Activated CD4-positive, CD25-positive, alpha-beta regulatory T cell treated with anti-CD3 and anti-CD28 coated beads, Interleukin-2, amount 50 U/mL, for 24 hours (primary cell): ENCODE data around the gene PNKD.

Experiments used
- ATAC-seq, 2 donors: fragments of 150-1000 bp; cut with Tn5 transposase; one replicate each; pipeline ENCODE4 v1.10.0; 2021; ENCODE audit warnings: mild to moderate bottlenecking in 1 of 2, moderate library complexity in 1 of 2

The PNKD gene

DNA sequence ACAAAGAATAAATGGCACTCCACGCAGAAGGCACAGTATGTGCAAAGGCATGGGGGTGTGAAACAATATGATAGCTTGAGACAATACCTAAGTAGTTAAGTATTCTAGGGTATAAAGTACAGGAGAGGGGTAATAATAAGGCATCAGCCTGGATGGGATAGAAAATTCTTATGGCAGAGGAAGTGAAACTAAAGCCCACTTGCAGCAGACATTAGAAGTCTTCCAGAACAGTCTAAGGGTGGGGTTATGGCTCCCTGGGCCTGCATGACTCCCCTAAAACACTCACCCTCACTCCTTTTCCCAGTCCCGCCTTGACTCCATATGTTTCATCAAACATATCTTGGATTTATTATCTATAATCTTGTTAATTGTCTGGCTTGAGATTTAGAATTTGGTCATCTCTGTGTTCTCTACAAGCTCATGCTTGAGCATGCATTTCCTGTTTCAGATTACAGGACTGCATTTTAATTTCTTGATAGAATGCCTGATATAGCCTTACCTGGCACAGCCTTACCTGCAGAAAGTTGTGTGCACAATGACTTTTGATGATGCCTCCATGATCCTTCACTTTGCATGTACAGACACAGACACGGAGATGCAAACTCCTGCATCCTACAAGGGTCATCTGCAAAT is 50.5 kb downstream of the PNKD start:
- no peak for ATAC-seq

DNA sequence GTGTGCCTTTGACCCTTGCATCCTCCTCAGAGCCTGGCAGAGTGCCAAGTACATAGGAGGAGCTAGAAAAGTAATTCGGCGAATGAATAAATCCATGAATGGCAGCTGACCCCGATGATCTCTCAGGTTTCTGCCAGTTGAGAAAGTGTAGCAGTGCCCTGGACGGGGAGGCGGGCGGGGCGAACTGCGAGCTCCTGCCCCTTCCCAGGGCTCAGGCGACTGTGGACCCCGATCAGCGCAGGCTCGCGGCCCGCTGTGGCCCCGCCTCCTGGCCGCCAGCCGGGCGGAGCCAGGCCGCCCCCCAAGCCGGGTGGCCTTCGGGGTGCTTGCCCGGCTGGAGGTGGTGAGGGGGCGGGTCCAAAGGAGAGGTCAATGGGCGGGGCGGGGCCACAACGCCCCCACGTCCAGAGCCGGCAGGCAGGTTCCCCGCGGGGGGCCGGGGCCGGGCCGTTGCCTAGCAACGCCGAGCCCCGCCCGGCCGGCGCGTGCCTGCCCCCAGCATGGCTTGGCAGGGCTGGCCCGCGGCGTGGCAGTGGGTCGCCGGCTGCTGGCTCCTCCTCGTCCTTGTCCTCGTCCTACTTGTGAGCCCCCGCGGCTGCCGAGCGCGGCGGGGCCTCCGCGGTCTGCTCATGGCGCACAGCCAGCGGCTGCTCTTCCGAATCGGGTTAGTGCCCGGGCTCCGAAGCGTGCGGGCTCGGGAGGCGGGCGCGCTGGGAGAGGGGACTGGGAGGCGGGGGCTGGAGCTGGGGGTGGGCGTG is 52.6 kb downstream of the PNKD start:
- ATAC-seq: peak; percentile 67 to 78

DNA sequence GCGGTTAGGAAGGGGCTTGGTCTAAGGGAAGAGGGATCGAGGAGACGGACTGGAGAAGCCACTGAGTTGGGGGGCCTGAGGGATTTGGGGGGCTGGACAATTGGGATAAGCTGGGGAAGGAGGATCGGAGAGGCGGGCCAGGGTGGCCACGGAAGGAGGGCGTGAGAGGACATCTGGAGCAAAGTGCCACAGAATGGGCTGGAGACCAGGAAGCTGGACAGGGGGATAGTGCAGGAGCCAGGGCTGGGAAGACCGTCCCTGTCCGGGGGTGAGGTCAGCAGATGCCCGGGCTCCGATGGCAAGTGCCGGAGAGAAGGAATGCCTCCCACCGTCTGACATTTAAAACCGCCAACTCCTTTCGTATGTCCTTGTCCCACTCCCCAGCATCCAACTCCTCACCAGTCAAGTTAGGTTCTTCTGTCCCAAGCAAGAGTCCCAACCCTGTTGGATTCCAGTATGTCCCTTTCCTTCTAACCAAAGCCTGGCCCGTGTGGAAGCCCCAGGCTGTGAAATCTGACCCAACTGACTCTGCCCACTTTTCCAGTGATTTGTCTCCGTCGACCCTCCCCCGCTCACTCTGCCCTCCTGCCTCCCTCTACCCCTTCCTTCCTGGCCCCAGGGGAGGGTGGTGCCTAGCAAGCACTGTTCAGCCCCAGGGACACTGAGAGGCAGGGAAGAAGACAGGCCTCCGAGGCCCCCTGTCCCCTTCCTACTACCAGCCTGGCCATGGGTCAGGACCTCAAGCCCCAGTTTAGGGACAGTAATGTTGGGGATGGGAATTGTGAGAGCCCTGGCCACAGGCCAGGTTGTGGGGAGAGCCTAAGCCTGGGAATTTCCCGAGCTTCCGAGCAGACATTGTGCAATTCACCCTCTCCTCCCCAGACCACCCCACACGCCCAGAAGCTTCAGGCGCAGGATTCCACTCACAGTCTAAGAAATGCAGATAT is 53.5 kb downstream of the PNKD start:
- ATAC-seq: no peak

DNA sequence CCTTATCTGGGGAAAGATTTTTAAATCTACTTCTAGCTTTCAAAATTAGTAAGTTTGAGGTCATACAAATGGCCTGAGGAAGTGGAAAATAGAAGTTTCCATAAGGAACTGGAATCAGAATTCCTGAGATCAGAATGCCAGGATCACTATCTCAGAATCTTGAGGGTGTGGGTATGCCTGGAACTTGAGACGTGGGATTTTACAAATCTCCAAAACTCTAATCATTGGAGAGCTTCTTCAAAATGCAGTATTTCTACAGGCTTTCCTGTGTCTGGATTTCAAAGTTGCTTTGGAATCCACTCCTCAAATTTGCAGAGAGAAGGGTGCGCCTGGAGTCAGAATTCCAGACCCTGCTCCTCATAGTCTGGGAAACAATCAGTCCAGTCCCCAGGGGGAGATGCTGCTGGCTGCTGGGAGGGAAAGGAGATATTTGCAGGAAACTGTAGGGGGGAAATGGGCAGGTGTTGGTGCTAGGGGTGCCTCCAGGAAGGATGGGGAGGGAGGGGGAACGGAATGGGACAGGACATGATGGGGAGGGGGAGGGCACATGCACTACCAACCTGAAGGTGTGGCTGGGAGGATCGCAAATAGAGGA is 55.3 kb downstream of the PNKD start:
- no peak for ATAC-seq

DNA sequence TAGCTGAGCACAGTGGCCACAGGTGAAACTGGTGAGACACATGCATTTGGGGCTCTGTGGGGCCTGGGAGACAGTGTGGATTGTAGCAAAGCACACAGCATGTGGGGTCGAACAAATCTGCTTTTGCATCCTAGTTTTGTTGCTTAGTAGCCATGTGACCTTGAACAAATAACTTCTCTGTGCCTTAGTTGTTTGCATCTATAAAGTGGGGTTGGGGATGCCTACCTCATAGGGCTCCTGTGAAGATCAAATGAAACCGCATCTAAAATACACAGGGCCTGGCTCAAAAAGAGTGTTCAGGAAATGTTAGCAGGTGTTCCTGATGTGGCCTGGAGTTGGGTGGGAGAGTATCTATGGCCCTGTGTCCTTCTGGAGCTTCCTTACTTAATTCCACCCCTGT is 56.0 kb downstream of the PNKD start:
- ATAC-seq: no peak

DNA sequence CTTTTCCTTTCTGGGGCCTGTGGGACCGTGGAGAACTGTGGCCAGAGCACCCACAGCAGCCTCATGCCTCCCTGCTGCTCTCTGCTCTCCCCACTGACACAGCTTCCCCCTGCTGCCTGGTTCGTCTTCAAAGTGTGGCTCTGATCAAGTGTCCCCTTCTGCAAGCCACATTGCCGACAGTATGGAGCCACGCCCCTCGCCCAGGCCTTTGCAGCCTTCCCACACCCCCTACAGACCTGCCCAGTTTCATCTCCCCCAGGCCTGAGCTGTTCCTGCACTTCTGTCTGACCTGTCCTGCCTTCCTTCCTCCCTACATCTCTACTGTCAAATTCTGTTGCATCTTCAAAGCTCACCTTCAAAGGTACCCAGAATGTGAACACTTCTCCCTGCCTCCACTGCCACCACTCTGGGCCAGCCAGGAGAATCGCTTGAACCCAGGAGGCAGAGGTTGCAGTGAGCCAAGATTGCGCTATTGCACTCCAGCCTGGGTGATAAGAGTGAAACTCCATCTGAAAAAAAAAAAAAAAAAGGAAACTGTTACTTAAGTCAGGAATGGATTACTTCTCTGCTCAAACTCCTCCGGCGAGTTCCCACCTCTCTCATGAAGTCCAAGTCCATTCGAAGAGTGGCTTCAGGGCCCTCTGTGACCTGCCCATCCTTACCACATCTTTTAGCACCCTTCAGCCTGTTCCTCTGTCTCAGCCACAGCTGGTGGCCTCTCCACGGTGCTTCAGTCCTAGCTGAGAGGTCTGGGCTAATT is 57.3 kb downstream of the PNKD start:
- ATAC-seq: no peak

DNA sequence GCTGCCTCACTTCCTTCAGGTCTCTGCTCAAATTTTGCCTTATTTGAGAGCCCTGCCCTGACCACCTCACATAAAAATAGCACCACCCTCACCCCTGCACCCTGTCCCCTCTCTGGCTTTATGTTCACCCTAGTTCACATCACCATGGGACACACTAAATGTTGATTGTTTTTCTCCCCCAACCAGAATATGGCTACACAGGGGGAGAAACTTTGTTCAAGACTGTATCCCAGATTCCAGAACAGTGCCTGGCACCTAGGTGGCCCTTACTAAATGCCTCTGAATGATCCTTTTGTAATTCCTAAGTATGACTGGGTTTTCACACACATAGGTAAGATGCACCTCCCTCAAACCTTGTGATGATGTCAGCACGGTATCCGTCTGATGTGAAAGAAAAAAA is 58.0 kb downstream of the PNKD start:
- no peak for ATAC-seq

DNA sequence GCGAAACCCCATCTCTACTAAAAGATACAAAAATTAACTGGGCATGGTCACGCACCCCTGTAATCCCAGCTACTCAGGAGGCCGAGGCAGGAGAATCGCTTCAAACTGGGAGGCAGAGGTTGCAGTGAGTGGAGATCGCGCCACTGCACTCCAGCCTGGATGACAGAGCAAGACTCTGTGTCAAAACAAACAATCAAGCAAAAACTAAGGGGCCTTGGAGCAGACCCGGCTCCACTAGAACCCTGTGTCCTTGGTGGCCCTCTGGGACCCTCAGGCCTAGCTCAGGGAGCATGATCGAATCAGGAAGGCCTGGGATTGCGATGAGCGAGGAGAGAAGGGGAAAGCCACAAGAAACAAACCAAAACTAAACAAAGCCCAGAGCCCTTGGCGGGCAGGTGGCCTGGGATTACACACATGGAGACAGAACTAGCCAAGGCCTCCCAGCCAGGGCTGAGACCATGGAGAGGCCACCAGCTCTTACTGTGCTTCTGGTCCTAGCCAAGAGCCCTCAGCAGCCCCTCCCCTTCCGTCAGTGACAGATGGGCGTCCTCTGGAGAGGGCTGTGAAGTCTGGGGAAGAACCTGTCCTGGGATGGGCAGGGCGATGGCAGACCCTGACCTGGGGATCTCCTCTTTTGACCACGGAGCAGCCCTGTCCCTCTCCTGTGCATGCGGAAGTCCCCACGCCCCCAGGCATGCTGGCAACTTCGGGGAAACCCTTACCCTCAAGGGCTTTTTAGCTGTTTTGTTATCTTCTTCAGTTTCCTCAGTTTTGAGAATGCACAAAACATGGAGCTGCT is 58.9 kb downstream of the PNKD start:
- peak; percentile 30 to 39 for ATAC-seq

DNA sequence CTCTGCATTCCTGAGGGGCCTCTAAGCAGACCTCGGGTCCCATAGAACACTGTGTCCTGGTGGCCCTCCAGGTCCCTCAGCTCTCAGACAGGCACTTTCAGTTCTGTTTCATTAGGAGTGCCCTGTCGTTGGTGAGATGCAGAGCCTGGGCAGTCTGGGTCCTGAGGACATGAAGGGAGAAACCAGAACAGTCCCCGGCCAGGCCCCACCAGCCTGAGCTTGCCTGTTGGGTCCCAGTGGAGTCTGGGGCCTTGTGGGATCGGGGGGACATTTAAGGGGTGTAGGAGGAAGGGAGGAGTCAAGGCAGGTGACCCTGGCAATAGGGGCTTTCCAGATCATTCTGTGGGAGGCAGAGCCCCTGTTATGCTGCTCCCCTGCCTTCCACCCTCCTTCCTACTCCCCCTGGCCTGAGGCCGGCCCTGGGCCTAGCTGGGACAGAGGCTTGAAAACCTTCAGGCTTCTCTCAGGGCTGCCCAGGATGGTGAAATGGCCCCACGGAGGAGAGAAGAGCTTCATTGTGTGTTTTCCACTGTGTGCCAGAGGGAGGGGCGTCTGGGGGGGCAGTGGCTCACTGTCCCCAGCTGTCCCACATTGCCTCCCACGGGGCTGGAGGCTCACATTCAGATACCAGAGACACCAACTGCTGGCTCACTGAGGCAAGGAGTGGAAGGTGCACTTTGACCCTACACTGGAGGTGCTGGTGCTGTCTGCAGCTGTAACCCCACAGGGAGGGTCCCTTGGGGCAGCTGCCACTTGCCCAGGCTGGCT is 59.7 kb downstream of the PNKD start:
- peak; percentile 24 to 33 for ATAC-seq

DNA sequence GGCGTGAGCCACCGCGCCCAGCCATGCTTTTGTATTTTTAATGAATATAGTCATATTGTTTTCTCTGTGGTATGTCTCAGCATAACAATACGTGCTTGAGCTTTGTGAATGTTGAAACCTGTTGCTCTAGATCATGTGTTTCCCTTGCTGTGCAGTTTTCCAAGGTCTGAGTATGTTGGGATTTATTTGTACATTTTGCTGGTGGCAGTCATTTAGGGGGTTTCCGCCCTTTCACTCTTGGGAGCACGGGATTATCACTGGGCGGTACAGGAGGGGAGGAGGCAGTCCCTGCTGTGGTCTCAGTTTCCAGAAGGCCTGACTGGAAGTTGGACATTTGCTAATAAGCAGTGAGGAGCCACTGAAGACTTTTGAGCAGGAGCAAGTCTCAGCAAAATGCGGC is 61.4 kb downstream of the PNKD start:
- ATAC-seq: no peak

DNA sequence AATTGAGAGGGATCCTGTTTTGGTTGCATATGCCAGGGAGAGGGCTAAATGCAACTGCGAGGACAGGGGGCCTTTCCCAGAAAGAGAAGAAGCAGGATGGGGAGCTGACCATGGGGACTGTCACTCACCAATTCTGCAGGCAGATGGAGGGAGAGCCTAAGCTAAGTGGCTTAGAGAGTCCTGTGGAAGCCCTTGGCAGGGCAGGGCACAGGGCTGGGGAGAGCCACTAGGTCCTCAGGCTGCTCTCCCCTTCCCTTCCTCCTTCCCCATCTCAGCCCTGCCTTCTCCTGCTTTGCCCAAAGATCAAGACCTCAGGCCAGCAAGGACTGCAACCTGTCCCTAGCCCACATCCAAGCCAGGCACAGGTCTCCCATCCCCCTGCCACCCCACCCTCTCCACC is 62.0 kb downstream of the PNKD start:
- no peak for ATAC-seq

DNA sequence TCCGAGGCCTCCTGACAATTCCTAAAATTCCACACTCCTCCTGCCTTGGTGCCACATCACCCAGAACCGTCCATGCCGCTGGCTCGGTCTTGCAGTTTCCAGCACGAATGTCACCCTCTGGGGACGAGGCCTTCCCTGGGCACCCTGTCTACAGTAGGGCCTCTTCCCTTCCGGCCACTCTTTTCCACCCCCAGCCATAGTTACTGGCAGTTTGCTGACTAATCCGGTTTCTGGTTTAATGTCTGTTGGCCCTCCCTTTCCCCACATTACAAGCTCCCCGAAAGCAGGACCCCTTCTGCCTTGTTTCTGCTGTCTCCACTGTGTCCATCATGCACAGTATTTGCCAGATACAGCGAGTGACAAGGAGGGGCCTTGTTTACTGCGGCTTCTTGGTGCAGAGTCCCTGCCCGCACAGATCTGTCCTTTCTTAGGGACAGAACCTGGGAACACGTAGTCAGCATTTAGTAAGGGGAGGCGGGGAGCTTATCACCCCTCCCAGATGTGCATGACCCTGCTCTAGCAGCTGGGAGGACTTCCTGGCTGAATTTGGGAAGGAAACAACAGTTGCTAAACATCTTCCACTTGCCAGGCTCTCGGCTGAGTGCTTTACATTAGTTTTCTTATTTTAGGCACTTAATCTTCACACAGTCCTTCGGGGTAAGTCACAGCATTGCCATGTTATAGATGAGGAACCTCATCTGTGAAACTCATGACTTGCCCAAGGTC is 62.8 kb downstream of the PNKD start:
- no peak for ATAC-seq

DNA sequence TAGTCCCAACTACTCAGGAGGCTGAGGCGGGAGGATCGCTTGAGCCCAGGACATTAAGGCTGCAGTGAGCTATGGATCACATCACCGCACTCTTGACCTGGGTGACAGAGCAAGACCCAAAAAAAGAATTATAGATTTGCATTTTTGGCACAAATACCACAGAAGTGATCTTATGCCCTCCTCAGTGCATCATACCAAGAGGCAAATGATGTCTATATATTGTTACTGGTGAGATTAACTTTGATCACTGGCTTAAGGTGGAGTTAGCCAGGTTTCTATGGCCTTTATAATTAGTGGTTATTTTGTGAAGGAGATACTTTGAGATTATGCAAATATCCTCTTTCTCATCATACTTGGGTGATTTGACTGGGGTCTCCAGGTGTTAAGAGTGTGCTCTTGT is 64.2 kb downstream of the PNKD start:
- no peak for ATAC-seq

DNA sequence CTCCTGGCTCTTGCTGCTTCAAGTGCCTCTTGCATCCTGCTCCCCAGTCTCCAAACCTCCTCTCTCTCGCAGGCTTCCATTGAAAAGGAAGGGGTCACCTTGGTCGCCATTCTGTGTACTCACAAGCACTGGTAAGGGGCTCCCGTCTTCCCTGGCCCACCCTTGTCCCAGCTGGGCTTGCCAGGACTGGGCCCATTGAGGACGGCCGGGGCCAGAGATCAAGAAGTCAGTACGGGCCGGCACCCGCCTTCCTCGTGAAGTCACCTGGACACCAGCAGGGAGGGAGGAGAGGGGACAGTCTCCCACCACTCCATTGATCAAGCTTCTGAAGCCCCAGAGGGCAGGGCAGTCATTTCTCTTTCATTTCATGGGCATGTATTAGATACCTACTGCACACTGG is 70.3 kb downstream of the PNKD start:
- no peak for ATAC-seq

DNA sequence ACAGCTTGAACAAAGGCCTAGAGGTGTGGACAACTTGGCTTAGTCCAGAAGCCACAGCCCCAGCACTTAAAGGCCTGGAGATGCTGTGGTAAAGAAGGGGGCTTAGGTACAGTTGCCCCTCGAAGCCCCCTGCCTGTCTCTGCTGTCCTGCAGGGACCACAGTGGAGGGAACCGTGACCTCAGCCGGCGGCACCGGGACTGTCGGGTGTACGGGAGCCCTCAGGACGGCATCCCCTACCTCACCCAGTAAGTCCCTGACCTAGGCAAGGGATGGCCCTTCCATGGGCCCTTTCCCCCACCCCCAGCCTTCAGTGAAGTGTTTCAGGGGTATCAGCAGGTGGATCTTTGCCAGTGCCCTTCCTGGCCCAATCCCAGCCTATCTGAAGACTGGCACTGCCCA is 71.1 kb downstream of the PNKD start:
- ATAC-seq: no peak

DNA sequence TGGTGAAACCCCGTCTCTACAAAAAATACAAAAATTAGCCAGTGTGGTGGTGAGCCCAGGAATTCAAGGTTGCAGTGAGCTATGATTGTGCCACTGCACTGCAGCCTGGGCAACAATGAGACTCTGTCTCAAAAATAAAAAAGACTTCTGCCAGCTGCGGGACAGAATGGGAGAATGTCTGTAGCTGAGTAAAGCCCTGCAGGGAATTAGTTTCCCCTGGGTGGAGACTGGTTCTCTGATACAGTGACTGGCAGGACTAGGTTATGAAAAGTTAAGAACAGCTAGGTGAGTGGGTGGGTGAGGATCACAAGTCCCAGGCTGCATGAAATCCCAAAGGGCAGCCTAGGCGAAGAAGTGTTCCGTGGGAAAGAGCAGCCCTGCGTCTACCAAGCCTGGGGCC is 72.5 kb downstream of the PNKD start:
- ATAC-seq: no peak

DNA sequence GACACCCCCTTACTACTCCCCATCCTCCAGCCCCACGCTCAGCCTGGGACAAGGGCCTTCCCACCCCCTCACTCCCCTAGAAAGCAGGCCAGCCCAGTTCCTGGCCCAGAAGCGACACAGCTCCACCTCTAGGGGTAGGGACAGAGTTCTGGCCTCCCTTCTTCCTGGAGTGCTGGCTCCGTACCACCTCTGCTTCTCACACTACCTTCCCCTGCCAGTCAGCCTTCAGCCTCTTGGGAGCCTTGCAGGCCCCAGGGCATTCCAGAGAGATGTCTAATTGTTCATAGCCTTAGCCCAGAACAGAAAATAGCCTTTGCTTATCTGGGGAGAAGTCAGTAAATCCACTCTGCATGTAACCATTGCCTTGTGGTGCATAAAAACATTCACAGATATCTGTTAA is 73.3 kb downstream of the PNKD start:
- ATAC-seq: no peak

DNA sequence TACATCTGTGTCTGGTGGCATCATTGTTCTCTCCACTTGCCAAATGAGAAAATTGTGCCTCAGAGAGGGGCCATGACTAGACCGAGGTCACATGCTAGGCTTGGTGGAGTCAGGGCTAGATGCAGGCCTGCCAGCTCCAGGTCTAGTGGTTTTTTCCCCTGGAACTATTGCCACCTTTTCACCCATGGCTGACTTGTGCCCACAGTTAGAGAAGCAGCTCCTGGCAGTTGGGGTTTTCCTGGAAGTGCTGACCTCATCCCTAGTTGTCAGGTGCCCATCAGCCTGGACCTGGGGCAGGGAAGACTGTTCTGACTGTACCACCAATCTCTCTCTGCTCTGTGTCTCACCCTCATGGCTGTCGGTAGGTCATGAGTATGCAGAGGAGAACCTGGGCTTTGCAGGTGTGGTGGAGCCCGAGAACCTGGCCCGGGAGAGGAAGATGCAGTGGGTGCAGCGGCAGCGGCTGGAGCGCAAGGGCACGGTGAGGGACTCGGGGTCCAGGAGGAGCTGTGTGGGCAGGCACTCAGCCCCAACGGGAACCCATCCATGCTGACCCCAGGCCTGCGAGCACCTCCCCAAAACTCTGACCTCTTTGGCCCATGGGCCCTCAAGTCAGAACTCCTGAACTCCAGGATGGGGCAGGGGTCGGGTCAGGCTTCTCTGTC is 73.9 kb downstream of the PNKD start:
- no peak for ATAC-seq

DNA sequence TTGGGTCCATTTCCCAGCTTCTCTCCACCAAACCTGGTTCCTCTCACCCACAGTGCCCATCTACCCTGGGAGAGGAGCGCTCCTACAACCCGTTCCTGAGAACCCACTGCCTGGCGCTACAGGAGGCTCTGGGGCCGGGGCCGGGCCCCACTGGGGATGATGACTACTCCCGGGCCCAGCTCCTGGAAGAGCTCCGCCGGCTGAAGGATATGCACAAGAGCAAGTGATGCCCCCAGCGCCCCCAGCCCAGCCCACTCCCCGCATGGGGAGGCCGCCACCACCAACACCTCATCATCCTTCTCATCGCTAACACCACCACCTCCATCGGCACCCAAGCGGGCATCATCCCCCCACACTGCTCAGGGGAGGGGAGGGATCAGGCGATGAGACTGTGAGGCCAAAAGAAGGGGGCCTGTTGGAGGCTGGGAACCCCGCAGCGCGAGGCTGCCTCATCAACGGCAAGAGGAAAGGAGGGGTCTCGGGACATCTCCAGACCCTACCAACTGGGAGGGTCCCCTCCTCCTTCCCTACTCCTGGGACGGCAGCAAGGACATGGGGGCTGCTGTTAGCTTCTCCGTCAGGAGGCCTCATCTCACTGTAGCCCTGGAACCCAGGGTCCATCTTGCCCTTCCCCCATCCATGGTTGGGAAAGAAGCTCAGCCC is 74.6 kb downstream of the PNKD start:
- no peak for ATAC-seq
